Heart left ventricle (tissue), 13 donors: ENCODE measurements around the gene ZCCHC3.

Source experiments
- CTCF ChIP-seq, 12 donors: fragments of 200-600 bp; sonication (generic) in 4 of 12; IDR thresholded peaks; one replicate each; pipeline versions ENCODE4 v1.5.0 to v1.8.0; 2018 to 2022; ENCODE audit warnings: antibody characterized with exemption in 12 of 12, mild to moderate bottlenecking in 5 of 12
- POLR2A ChIP-seq, 2 donors: fragments of 450-650 bp; IDR thresholded peaks; one replicate each; pipeline ENCODE4 v1.6.1; 2017; ENCODE audit warnings: antibody characterized with exemption in 2 of 2, mild to moderate bottlenecking in 2 of 2, moderate library complexity in 2 of 2
- donor health status: ischemic (EF 13 %, LVEDD 7.1; RV severe dilation, severe dysfunction).
- donor health status: DM: no; HTN: yes; CAD: no.
- donor health status: DM: no; HTN: no; CAD: no.
- donor health status: ischemic (EF 25% LVEDD 6.9; RV normal size, moderate dysfunction).
- donor health status: ischemic (EF 25% LVEDD 5.7; RV mildly dilated, moderate dysfunction).
- donor health status: ischemic (EF 35%, LVEDD 5.7; RV mildly dilated, moderate dysfunction).
- donor health status: nonischemic (EF 11% LVEDD 7.7; RV severe dilation, severe dysfunction).
- donor health status: DM: yes; HTN: yes; CAD: no.
- donor health status: PGD.
- donor health status: ischemic (EF 29% LVEDD 5.4; RV normal size, mild dysfunction).
- donor health status: nonischemic (EF 23%, LVEDD 6.1; RV moderate dilation, normal function).

GRCh38 chr20:305745-306144 lies 8.4 kb downstream of the ZCCHC3 start:
- TF ChIP-seq CTCF (IDR thresholded peaks at IDR 0.05) (no peak), POLR2A (IDR thresholded peaks at IDR 0.05) (no peak)
